Body of pancreas (tissue), 4 donors: ENCODE results near the gene MYO7B. TPM values are rescaled to one million over a fixed set of nuclear protein-coding genes. Genes with fewer than 3 reads are reported as not detected.

Source experiments
- ATAC-seq: fragments of 150-250 bp; one replicate; pipeline ENCODE4 v1.9.1; 2016
- DNase-seq, 4 donors: peaks; one replicate each; pipeline ENCODE4 v3.0.0-alpha.2; 2019
- H3K27ac ChIP-seq, 4 donors: fragments of 200-600 bp; sonication (generic); 1 replicate in 3 of 4; 2 replicates in 1 of 4; pipeline versions ENCODE4 v1.5.1 to v1.6.1; 2016 to 2019; ENCODE audit warnings: mild to moderate bottlenecking in 1 of 4, mixed read lengths in 1 of 4, moderate library complexity in 1 of 4
- H3K27me3 ChIP-seq, 2 donors: fragments of 200-600 bp; sonication (generic); one replicate each; pipeline ENCODE4 v1.6.0; 2016; ENCODE audit warnings: mild to moderate bottlenecking in 1 of 2
- H3K36me3 ChIP-seq, 2 donors: fragments of 200-600 bp; sonication (generic); replicated peaks in 1 of 2; 2 replicates each; pipeline ENCODE4 v1.5.1; 2016; ENCODE audit warnings: low read depth in 2 of 2; ENCODE audit not compliant: insufficient read depth in 1 of 2
- H3K4me1 ChIP-seq: fragments of 200-600 bp; sonication (generic); one replicate; pipeline ENCODE4 v1.6.0; 2016
- H3K4me3 ChIP-seq, 2 donors: fragments of 200-600 bp; sonication (generic); 1 replicate in 1 of 2; 2 replicates in 1 of 2; pipeline ENCODE4 v1.5.1; 2016 to 2019
- H3K9me3 ChIP-seq, 3 donors: fragments of 200-600 bp; sonication (generic); 1 replicate in 2 of 3; 2 replicates in 1 of 3; pipeline ENCODE4 v1.5.1; 2016
- POLR2A ChIP-seq, 3 donors: fragments of 450-650 bp; IDR thresholded peaks; one replicate each; pipeline ENCODE4 v1.6.1; 2016; ENCODE audit warnings: antibody characterized with exemption in 3 of 3, mild to moderate bottlenecking in 2 of 3
- WGBS, 2 donors: methylation state at CpG; one replicate each; pipeline ENCODE4 v1.1.5; 2017; 5-methylcytosine and 5-hydroxymethylcytosine counted together
- intact Hi-C: fragments of 100-400 bp; cut with DNase I; formaldehyde crosslinking; loops from one replicate; pipeline ENCODE4 v1.15.1; 2023
- total RNA-seq, 2 donors: library from RNA; depleted of rRNA; stranded (reverse); fragments of >200 nt; gene quantifications; one replicate each; pipeline ENCODE4 v1.1.0, GENCODE V29; 2016
- TF ChIP-seq, protein P1 (sequence below), 7 experiments: fragments of 450-650 bp in 4 of 7; fragments of 200-600 bp in 3 of 7; sonication (generic) in 3 of 7; IDR thresholded peaks; one replicate each; pipeline ENCODE4 v1.5.1; 2016 to 2019; ENCODE audit warnings: antibody characterized with exemption in 7 of 7

The MYO7B gene
- total RNA-seq, 2 donors from 2014 or later = 0.33 to 1.8 TPM

DNA sequence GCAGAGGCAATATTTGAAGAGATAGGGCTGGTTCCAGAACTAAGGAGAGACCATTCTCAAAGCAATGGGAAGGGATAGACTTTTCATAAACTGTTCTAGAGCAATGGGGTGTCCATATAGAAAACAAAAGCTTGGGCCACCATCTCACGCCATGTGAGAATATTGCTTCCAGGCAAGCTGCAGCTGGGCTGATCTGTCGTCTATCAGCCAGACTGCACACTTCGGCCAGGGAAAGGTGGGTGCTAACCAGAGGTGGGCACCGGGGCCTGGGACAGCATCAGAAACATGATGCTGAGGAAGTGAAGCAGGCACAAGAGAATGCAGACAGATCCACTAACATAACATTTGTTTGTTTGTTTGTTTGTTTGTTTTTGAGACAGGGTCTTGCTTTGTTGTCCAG lies 43.7 kb downstream of the MYO7B start:
- ATAC-seq (no peak), DNase-seq (no peak)
- intact Hi-C loops = no loop called here
- no peak overlapping the region for H3K27ac ChIP-seq
- 75 to 89% methylated on average over 4 of the region's 4 CpGs for WGBS, 2 donors
- no peaks in the 10 kb centered on the region for H3K36me3 ChIP-seq
- no peaks in the 10 kb centered on the region for H3K9me3 ChIP-seq
- no peaks in the 10 kb centered on the region for H3K4me1 ChIP-seq
- H3K4me3 ChIP-seq = no peak overlapping the region
- TF ChIP-seq, protein P1, sequence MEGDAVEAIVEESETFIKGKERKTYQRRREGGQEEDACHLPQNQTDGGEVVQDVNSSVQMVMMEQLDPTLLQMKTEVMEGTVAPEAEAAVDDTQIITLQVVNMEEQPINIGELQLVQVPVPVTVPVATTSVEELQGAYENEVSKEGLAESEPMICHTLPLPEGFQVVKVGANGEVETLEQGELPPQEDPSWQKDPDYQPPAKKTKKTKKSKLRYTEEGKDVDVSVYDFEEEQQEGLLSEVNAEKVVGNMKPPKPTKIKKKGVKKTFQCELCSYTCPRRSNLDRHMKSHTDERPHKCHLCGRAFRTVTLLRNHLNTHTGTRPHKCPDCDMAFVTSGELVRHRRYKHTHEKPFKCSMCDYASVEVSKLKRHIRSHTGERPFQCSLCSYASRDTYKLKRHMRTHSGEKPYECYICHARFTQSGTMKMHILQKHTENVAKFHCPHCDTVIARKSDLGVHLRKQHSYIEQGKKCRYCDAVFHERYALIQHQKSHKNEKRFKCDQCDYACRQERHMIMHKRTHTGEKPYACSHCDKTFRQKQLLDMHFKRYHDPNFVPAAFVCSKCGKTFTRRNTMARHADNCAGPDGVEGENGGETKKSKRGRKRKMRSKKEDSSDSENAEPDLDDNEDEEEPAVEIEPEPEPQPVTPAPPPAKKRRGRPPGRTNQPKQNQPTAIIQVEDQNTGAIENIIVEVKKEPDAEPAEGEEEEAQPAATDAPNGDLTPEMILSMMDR (IDR thresholded peaks at IDR 0.05) = no peak
- TF ChIP-seq POLR2A (IDR thresholded peaks at IDR 0.05) = no peak
- no peaks in the 10 kb centered on the region for H3K27me3 ChIP-seq

DNA sequence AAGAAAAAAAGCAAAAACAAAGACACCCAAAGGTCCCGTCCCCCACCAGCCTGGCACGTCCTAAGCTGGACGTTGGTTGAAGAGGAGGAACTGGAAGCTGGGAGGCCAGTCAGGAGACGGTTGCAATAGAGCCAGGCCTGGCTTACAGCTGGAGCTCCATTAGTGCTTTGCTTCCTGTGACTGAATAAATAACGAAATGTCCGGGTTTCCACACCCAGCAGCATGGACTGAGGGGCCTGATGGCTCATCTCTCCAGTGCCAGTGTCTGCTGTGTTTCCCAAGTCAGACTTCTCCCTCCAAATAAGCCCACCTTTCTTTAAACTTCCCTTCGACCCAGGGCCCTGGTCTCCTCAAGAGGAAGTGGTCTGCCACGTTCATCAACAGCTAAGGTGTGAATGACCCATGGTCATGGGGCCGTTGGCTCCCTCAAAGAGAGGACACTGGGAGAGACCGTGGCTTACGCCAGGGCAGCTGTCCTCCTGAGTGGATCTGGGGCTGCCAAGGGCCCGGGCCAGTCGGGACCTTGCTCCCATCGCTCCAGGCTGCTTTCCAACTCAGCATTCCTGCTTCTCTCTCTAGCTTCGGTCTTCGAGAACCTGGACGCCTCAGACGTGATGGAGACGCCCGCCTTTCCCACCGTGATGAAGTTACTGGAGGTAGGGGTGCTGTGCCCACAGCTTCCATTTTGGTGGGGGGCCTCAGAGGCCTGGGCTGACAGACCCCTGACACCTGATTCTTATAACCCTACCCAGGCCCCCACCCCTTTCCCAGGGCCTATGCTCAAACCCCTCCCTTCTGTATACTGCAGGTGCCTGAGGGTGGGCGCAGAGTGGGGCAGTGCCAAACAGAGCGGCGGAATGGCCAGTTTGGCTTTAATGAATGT lies 44.9 kb downstream of the MYO7B start:
- Histone ChIP-seq H3K27me3 (no peaks in the 10 kb centered on the region), H3K9me3 (no peaks in the 10 kb centered on the region), H3K4me1 (no peaks in the 10 kb centered on the region), H3K36me3 (no peaks in the 10 kb centered on the region), H3K27ac (no peak overlapping the region), H3K4me3 (no peak overlapping the region)
- intact Hi-C loops = no loop called here
- TF ChIP-seq, protein P1 (IDR thresholded peaks at IDR 0.05) = no peak
- no peak for TF ChIP-seq POLR2A (IDR thresholded peaks at IDR 0.05)
- DNase-seq (no peak), ATAC-seq (no peak)
- WGBS, 2 donors = 73 to 75% methylated on average over 24 of the region's 24 CpGs

DNA sequence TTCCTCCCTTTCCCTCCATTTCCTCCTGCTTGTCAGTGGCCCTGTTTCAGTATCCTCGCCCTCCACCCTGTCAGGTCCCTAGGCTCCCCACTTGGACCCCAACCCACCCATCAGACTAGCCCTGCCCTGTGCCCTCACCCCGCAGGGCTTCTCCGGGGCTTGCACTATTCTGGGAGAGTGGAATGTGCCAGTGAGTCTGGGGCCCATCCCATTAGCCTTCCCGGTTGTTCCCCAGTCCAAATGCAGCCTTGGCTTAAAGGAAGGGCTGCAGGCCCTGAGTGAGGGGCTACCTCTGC lies 45.5 kb downstream of the MYO7B start:
- H3K27me3 ChIP-seq = no peaks in the 10 kb centered on the region
- H3K36me3 ChIP-seq = no peaks in the 10 kb centered on the region
- DNase-seq (no peak), ATAC-seq (no peak)
- WGBS, 2 donors = 82 to 85% methylated on average over 4 of the region's 4 CpGs
- H3K4me1 ChIP-seq = no peaks in the 10 kb centered on the region
- no peak for TF ChIP-seq POLR2A (IDR thresholded peaks at IDR 0.05)
- TF ChIP-seq, protein P1 (IDR thresholded peaks at IDR 0.05) = no peak
- no peaks in the 10 kb centered on the region for H3K9me3 ChIP-seq
- intact Hi-C loops = no loop called here
- no peak overlapping the region for H3K27ac ChIP-seq
- no peak overlapping the region for H3K4me3 ChIP-seq

DNA sequence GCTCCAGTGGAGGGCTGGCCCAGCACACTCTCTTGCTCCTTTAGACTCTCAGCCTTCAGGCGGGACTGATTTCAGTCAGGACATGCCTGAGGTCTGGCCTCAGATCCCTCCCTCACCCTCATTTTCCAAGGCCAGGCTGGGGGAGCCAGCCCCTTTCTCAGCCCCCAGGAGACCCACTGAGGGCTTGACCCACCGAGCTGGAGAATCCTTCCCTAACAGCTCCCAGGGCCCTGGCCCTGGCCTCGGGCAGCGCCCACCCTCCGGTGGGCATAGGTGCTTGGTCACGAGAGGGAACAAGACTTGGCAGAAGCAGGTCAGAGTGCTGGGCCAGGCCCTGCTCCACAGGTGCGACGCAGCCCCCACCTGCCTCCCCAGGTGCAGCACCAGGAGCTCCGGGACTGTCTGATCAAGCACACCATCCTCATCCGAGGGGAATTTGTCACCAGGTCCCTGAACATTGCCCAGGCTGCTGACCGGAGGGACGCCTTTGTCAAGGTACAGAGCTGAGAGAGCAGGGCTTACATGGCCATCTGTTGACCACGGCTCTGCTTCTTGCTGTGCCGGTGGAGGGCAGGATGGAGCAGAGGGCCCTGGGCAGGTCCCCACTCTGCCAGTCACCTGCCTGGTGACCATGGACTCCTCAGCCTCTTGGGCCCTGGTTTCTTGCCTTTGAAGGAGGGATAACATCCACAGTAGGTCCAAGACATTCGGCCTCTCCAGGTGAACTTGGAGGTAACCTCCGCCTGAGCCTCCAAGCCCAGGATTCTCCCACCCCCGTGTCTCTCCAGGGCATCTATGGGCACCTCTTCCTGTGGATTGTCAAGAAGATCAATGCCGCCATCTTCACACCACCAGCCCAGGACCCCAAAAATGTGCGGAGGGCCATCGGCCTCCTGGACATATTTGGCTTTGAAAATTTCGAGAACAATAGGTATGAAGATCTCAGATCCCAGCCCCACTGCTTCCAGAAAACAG lies 46.3 kb downstream of the MYO7B start:
- WGBS, 2 donors = 69 to 80% methylated on average over 5 to 21 of the region's 21 CpGs
- intact Hi-C loops = no loop called here
- DNase-seq (no peak), ATAC-seq (no peak)
- Histone ChIP-seq H3K27me3 (no peaks in the 10 kb centered on the region), H3K27ac (no peak overlapping the region), H3K4me1 (no peaks in the 10 kb centered on the region), H3K36me3 (no peaks in the 10 kb centered on the region), H3K4me3 (no peak overlapping the region), H3K9me3 (no peaks in the 10 kb centered on the region)
- TF ChIP-seq, protein P1 (IDR thresholded peaks at IDR 0.05) = no peak
- no peak for TF ChIP-seq POLR2A (IDR thresholded peaks at IDR 0.05)
